Activated CD4-positive, CD25-positive, alpha-beta regulatory T cell treated with anti-CD3 and anti-CD28 coated beads, Interleukin-2, amount 50 U/mL, for 72 hours (primary cell): Measurements from ENCODE around the gene FHL5.
"Not testable (repeated sequence)": the region's sequence is repeated elsewhere in the genome, so short reads cannot be mapped to it uniquely, and the experiment has no call there.

Experiments used
- DNase-seq: peaks from one replicate; pipeline ENCODE4 v3.0.0; 2021

Gene FHL5

GRCh38 chr6:96611342-96611991 is 48.5 kb downstream of the FHL5 start:
- no peak for DNase-seq

- DNase-seq = no peak
Observed at GRCh38 chr6:96613291-96613999, 50.5 kb downstream of the FHL5 start.

GRCh38 chr6:96620851-96621250 is 57.9 kb downstream of the FHL5 start:
- no peak for DNase-seq

GRCh38 chr6:96621983-96622382 is 59.1 kb downstream of the FHL5 start:
- DNase-seq = no peak

DNA sequence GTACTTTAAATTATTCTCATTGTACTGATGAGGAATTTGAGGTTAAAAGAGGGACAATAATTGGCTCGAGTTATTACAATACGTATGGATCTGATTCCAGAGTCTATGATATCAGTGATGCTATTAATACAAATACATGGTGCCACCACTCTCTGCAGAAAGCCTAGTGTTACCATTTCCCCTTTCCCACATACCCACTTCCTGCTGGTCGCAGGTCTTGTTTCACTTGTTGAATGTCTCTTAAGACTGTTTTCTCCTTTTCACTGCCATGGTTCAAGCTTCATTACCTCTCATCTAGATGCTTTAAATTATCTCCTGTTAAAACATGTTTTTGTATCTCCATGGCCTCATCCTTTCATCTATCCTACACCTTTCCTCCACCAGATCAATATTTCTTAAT is 62.0 kb downstream of the FHL5 start:
- no peak for DNase-seq

GRCh38 chr6:96626759-96627364 is 63.9 kb downstream of the FHL5 start:
- no peak for DNase-seq

- no peak for DNase-seq
Observed at GRCh38 chr6:96631248-96631647, 68.3 kb downstream of the FHL5 start.

DNA sequence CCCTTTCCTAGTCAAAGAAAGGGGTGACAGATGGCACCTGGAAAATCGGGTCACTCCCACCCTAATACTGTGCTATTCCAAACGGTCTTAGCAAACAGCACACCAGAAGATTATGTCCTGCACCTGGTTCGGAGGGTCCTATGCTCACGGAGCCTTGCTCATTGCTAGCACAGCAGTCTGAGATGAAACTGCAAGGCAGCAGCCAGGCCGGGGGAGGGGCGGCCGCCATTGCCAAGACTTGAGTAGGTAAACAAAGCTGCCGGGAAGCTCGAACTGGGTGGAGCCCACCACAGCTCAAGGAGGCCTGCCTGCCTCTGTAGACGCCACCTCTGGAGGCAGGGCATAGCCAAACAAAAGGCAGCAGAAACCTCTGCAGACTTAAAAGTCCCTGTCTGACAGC is 75.1 kb downstream of the FHL5 start:
- DNase-seq = not testable (repeated sequence)

GRCh38 chr6:96645106-96645505 is 82.2 kb downstream of the FHL5 start:
- no peak for DNase-seq

GRCh38 chr6:96649926-96650325 is 87.0 kb downstream of the FHL5 start:
- DNase-seq = no peak

- no peak for DNase-seq
Observed at GRCh38 chr6:96651816-96652215, 88.9 kb downstream of the FHL5 start.

DNA sequence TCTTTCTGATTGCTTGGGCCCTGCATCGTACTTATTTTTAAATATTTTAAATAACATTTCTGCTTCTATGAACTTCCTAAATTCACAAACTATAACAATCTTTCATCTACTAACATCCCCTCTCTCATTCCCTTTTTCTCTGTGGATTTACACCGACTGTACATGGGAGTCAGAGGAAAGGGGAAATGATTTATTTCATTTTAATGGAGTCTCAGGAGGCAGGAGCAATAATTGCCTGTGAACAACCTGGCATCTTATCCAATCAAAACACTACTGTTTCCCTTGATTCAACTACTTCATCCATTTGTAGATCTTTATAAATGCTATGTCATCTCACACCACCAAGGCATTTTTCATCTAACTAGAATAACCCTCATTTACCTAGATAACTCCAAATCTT is 89.6 kb downstream of the FHL5 start:
- no peak for DNase-seq

GRCh38 chr6:96653181-96653580 is 90.3 kb downstream of the FHL5 start:
- DNase-seq = no peak

- DNase-seq = no peak
Observed at GRCh38 chr6:96656567-96656966, 93.6 kb downstream of the FHL5 start.

DNA sequence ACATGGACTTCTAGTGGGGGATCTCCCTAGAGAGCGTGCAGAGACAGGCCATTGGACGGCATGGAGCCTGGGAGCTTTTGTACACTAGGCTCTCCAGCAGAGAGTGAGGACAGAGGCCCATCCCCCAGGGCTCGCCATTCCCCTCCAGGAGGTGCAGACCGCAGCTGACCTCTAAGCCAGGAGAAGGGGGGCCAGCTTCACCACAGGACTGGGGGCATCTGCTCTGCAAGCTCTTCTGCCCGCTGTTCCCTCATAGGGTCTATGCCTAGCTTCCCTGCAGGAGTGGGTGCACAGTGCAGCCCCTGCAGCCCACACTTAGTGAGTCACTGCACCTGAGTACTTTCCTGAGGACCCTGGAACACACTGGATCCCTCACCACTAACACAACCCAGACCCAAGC is 94.4 kb downstream of the FHL5 start:
- no peak for DNase-seq

DNA sequence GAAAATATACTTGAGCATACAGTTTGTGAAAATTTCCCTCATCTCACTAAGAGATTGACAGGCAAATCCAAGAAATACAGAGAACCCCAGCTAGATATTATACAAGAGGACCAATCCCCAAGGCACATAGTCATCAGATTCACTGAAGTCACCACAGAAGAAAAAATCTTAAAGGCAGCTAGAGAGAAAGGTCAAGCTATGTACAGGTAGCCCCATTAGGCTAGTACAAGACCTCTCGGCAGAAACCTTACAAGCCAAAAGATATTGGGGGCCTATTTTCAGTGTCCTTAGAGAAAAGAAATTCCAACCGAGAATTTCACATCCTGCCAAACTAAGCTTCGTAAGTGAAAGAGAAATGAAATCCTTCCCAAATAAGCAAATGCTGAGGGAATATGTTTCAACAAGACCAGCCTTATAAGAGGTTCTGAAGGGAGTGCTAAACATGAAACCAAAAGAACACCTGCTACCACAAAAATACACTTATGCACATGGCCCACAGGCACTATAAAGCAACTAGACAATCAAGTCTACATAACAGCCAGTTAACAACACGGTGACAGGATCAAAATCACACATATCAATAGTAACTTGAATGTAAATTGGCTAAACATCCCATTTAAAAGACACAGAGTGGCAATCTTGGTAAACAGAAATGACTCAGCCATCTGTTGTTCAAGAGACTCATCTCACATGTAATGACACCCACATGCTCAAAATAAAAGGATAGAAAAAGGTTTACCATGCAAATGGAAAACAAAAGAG is 96.3 kb downstream of the FHL5 start:
- no peak for DNase-seq
